IMR-90 (cell line): ENCODE results near the gene KCNAB2.

Experiments
- CEBPB ChIP-seq: IDR thresholded peaks from 2 replicates; pipeline ENCODE4 v1.6.1; 2012; ENCODE audit warnings: low read depth, low read length, improper control_type of control experiment
- FOS ChIP-seq: fragments of 150-350 bp; IDR thresholded peaks from 2 replicates; pipeline ENCODE4 v1.6.1; 2016; ENCODE audit warnings: low read depth, low read length
- MXI1 ChIP-seq: IDR thresholded peaks from 2 replicates; pipeline ENCODE4 v1.6.1; 2012; ENCODE audit warnings: low read depth, mild to moderate bottlenecking, low read length, moderate library complexity, borderline replicate concordance
- POLR2A ChIP-seq: IDR thresholded peaks from 2 replicates; pipeline ENCODE4 v1.6.1; 2012; ENCODE audit warnings: mild to moderate bottlenecking, low read depth, low read length
- TF ChIP-seq, protein P1 (sequence below): conservative IDR thresholded peaks from 2 replicates; pipeline ENCODE4 v1.5.1; 2012; ENCODE audit warnings: mild to moderate bottlenecking, low read depth, low read length, improper control_type of control experiment

DNA sequence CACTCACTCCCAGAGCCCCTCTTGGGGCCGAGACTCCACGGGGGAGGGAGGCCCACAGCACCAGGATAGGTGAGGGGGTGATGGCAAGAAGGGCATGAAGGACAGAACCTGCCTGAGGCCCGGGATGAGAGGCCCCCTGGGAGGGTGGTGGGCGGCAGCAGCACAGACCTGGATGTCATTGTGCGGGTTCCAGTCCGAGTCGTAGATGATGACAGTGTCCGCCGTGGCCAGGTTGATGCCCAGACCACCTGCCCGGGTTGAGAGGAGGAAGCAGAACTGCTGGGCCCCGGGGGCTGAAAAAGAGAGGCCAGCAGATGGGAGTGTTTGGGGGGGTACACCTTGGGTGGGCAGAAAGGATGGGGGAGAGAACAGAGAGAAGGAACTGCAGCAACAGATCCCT lies 84.3 kb downstream of the KCNAB2 start:
- TF ChIP-seq FOS (no peak), CEBPB (no peak), POLR2A (no peak), MXI1 (no peak)
- TF ChIP-seq, protein P1, sequence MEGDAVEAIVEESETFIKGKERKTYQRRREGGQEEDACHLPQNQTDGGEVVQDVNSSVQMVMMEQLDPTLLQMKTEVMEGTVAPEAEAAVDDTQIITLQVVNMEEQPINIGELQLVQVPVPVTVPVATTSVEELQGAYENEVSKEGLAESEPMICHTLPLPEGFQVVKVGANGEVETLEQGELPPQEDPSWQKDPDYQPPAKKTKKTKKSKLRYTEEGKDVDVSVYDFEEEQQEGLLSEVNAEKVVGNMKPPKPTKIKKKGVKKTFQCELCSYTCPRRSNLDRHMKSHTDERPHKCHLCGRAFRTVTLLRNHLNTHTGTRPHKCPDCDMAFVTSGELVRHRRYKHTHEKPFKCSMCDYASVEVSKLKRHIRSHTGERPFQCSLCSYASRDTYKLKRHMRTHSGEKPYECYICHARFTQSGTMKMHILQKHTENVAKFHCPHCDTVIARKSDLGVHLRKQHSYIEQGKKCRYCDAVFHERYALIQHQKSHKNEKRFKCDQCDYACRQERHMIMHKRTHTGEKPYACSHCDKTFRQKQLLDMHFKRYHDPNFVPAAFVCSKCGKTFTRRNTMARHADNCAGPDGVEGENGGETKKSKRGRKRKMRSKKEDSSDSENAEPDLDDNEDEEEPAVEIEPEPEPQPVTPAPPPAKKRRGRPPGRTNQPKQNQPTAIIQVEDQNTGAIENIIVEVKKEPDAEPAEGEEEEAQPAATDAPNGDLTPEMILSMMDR: no peak
